SK-N-MC (cell line): ENCODE measurements around the gene PLPP6.

ENCODE experiments used
- EZH2 ChIP-seq: fragments of 200-600 bp; sonication (generic); IDR thresholded peaks from one replicate; pipeline ENCODE4 v1.6.1; 2017; ENCODE audit warnings: antibody characterized with exemption
- FOXP2 ChIP-seq: optimal IDR thresholded peaks from 2 replicates; pipeline ENCODE3; 2011; ENCODE audit warnings: mild to moderate bottlenecking, moderate library complexity; ENCODE audit not compliant: insufficient read depth; ENCODE audit errors: extremely low read length, control extremely low read depth
- POLR2AphosphoS5 ChIP-seq: IDR thresholded peaks from 2 replicates; pipeline ENCODE4 v1.6.1; 2012; ENCODE audit warnings: mild to moderate bottlenecking, low read depth, low read length, borderline replicate concordance

- TF ChIP-seq EZH2 (no peak), POLR2AphosphoS5 (no peak), FOXP2 (no peak)
Observed at GRCh38 chr9:4713849-4714248, 51.8 kb downstream of the PLPP6 start.
